Omental fat pad (tissue), 4 donors: ENCODE results near the gene FIBP. TPM values are rescaled to one million over a fixed set of nuclear protein-coding genes. Genes with fewer than 3 reads are reported as not detected.
"Not testable (repeated sequence)": the region's sequence is repeated elsewhere in the genome, so short reads cannot be mapped to it uniquely, and the experiment has no call there.

ENCODE experiments used
- ATAC-seq: fragments of 150-250 bp; one replicate; pipeline ENCODE4 v1.9.1; 2016; ENCODE audit warnings: mild to moderate bottlenecking, moderate library complexity; ENCODE audit not compliant: low FRiP score
- DNase-seq: peaks from one replicate; pipeline ENCODE4 v3.0.0-alpha.2; 2019; ENCODE audit warnings: low spot score
- CTCF ChIP-seq, 3 donors: fragments of 450-650 bp; IDR thresholded peaks; one replicate each; pipeline ENCODE4 v1.5.1; 2016 to 2017; ENCODE audit warnings: antibody characterized with exemption in 3 of 3, mild to moderate bottlenecking in 3 of 3, moderate library complexity in 2 of 3
- total RNA-seq, 4 donors: library from RNA; depleted of rRNA; stranded (reverse); fragments of >200 nt; gene quantifications; one replicate each; pipeline ENCODE4 v1.1.0, GENCODE V29; 2016

FIBP gene
- total RNA-seq, 4 donors from 2014 or later: 48.8 to 66.4 (median 54.6) TPM

GRCh38 chr11:65897020-65897471, 8.8 kb upstream of the FIBP start:
- ATAC-seq: no peak
- no peak for TF ChIP-seq CTCF (IDR thresholded peaks at IDR 0.05)
- no peak for DNase-seq

GRCh38 chr11:65896034-65896999, 8.0 kb upstream of the FIBP start:
- ATAC-seq (no peak), DNase-seq (no peak)
- no peak for TF ChIP-seq CTCF (IDR thresholded peaks at IDR 0.05)

- ATAC-seq: no peak
- TF ChIP-seq CTCF (IDR thresholded peaks at IDR 0.05): no peak
Observed at GRCh38 chr11:65895482-65895981, 7.3 kb upstream of the FIBP start.

GRCh38 chr11:65894034-65894591, 5.8 kb upstream of the FIBP start:
- no peak for TF ChIP-seq CTCF (IDR thresholded peaks at IDR 0.05)
- ATAC-seq (no peak), DNase-seq (no peak)

More at GRCh38 chr11:65895482-65895981, 7.3 kb upstream of the FIBP start:
- no peak for DNase-seq

DNA sequence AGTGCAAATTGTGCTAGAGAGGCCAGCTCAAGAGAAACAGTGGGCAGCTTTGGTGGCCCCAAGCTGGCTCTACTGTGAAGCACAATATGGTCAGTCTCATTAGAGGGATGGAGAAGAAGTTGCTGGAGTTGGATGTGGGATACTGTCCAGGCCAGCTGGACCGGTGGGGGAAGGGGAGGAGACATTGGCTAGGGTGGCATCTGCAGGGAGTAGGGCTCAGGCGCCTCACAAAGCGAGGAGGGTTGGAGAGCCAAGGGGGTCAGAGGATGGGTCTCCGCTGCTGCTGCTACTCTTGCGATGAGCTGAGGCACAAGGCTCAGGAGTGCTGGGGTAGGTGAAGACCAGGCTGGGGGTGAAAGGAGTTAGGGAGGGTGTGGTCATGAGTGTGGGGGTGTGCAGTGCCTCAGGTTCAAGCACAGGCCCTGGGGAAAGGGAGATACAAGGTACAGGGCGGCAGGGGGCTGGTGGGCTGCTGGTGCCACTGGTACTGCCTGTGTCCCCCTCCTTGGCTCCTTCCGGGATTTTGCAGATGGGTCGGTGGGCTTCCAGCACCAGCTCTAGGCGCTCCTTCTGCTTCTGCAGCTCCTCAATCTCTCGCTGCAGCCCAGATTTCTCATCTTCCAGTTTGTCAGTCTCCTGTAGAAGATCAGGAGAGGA, 4.5 kb upstream of the FIBP start:
- DNase-seq: no peak
- ATAC-seq: no peak
- TF ChIP-seq CTCF (IDR thresholded peaks at IDR 0.05): no peak

DNA sequence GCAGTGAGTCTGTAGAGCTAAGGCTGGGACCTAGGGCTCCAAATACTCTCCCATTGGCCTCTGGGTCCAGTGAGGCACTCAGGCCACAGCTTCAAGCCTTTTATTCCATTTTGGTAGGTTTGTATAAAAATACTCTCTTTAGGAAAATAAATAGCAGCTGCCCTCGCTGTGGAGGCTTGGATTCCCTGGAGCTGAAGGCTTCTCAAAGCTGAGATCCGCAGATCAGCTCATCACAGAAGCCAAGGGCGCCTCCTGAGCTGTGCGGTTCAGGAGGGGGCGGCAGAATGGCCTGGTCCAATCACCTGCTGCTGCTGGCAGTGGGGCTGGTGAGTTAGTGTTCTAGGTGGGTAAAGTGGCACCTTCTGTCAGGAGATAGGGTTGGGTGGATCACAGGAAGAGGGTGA, 3.9 kb upstream of the FIBP start:
- not testable (repeated sequence) for ATAC-seq

More for the DNA sequence above, 3.9 kb upstream of the FIBP start:
- not testable (repeated sequence) for DNase-seq
